Stimulated activated CD4-positive, alpha-beta T cell treated with anti-CD3 and anti-CD28 coated beads, Interleukin-12 subunit alpha, Interleukin-12 subunit beta, amount 100 ng/mL, for 48 hours (primary cell): ENCODE results near the gene TAOK3.
"Not testable (repeated sequence)": the region's sequence is repeated elsewhere in the genome, so short reads cannot be mapped to it uniquely, and the experiment has no call there.

Experiments
- DNase-seq, 3 donors: peaks; one replicate each; pipeline ENCODE4 v3.0.0-alpha.2; 2020; ENCODE audit warnings: low read depth in 2 of 3, low spot score in 1 of 3

Gene TAOK3

DNA sequence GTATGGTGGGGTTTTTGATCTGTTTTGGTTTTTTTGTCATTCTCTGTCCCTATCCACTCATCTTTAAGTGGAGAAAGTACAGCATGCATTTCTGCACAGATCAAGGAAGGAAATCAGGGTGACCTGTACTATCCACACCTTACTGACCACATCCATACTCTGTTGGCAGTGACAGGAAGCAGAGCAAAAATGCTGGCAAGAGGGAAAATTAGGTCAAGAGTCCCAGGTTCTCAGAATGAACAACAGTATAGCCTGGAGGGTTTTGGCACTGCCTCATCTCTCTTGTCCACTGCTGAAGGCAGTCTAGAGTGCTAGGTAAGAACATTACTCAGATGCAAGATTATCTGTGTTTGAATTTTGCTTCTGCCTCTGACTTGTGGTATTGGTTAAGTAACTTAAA lies 70.7 kb downstream of the TAOK3 start:
- no peak for DNase-seq

DNA sequence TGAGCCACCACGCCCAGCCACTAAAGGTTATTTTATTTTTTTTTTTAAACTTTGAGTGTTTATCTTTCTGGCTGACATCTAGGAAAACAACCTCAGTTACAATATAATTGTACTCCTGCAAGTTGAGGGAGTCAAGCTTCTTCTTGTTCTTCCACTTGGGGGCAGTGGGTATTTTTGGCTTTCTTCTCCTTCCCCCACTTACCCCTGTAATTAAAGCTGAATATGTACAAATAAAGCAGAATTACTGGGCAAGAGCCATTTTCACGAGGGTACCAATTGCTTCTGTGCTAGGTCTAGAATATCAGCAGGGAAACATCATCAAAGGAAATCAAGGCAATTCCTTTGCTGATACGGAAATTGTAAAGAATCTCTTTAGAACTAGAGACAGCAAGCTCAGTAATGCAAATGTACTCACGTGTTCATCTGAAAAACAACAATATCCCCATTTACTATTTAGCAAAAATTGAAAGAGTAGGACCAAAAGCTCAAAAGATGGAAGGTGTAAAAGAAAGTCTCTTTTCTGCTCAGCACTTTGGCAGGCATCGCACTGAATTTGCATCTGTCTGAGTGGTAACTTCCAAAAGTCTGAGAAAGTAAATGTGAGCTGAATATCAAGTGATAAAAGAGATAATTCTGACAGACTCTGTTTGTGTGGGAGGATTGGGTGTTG lies 72.8 kb downstream of the TAOK3 start:
- DNase-seq: no peak

DNA sequence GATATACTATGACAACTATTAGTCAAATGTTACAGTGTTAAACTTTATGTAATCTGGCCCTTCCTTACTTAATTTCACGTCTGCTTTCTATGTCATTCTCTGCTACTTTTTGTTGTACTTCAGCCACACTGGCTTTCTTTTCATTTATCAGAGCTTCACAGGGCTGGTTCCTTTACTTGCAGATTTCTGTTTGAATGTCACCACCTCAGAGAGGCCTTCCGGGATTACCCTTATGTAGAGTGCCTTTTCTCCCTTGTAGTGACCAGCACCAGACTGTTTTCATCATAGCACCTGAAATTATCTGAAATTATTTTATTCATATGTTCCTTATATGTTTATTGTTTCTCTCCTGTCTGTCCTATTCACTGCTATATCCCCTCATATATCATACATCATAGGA lies 75.4 kb downstream of the TAOK3 start:
- DNase-seq: no peak

DNA sequence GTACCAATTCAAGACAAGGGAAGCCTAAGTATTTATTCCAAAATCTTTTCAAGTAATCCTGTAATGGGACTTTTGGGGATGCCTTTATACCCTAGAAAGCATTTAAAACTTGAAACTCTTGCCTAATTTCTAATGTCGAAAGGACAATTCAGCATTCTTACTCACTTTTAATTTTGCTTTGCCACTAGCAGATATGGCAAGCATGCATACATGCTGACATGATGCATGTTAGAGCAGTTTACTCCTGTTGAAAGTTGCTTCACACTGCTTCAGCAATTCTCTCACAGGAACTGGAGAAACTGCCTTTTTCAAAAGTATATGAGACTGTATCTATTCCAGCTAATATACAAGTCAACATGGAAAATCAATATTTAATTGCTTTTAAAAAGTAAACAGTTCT lies 79.9 kb downstream of the TAOK3 start:
- DNase-seq: no peak

DNA sequence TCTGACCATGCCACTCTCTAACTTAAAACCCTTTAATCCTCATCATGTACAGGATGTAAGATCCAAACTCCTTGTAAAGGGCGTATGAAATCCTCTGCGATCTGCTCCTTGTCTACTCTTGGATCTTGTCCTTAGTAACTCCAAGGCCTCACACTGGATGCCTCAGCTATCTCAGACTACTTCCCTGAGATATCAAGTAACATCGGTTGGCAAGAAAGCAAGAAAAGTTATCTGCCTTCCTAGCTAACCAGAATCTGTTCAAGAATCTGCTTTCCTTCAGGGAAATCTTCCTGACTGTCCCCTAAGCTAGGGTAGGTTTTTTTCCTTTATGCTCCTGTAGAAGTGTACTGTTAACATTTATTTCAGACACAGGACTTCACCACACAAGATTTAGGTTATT lies 82.6 kb downstream of the TAOK3 start:
- no peak for DNase-seq

DNA sequence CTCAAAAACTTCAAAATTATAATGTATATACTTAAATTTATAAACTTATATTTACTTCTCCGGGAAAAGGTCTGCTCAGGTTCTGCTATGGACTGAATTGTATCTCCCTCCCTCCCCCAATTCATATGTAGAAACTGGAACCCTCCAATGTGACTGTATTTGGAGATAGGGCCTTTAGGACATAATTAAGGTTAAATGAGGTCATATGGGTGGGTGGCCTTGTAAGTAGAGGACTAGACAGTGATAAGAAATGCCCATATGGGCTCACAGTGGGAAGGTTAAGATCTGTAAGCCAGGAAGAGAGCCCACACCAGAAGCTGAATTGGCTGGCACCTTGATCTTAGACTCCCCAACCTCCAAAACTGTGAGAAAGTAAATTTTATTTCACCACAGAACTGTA lies 84.5 kb downstream of the TAOK3 start:
- no peak for DNase-seq

DNA sequence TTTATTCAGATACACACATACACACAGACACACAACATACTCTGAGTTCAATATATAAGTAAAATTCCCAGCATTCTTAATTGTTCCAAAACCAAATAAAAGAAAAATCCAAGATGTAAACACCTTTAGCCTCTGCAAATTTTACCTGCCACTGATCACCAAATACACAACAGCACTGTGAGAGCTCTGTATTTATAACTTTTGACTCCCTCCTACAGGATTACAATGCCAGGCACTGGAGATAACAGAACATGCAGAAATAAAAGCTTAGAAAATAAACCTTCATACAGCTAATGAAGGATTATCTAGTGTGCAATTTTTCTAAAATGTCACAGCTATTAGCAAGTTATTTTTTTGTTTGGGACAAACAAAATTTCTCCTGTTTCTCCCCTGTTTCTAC lies 85.0 kb downstream of the TAOK3 start:
- DNase-seq: no peak

DNA sequence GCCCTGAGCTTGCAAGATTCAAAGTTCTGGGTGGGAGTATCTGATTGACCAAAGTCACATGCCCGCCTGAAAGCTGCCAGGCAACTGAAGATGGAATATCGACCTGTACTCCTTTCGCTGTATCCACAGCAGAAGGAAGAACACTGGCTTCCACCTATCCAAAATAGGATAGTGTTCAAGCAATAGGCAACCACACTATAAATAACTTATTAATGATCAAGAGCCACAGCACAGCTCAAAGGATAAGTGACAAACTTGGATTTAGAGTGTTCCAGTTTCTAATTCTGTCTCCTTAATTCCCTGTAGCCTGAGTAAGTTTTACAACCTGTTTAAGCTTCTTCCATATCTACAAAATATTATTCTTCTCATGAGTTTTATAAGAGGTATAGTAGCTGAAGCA lies 89.9 kb downstream of the TAOK3 start:
- no peak for DNase-seq

DNA sequence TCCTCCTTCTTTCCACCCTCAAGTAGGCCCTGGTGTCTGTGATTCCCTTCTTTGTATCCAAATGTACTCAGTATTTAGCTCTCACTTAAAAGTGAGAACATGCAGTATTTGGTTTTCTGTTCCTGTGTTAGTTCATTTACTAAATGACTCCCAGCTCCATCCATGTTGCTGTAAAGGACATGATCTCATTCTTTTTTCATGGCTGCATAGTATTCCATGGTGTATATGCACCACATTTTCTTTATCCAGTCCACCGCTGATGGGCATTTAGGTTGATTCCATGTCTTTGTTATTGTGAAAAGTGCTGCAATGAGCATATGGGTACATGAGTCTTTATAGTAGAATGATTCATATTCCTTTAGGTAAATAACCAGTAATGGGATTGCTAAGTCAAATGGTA lies 94.4 kb downstream of the TAOK3 start:
- DNase-seq: not testable (repeated sequence)

DNA sequence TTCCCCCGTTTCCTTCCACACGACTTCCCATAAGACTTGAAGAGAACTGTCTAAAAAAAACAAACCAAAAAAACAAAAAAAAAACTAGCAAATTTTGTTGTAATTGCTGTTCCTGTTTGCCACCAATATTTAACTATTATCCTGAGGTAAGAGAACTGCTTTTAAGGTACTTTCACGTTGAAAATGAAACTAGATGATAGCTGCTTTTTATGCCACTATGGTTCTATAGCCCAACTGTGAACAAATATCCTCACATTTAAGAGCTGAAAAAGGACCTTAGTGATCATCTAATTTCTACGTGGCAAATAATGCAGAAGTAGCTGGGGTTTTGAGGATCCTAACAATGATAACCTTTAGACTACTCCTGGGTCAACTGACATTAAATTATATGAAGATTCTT lies 98.6 kb downstream of the TAOK3 start:
- DNase-seq: no peak

DNA sequence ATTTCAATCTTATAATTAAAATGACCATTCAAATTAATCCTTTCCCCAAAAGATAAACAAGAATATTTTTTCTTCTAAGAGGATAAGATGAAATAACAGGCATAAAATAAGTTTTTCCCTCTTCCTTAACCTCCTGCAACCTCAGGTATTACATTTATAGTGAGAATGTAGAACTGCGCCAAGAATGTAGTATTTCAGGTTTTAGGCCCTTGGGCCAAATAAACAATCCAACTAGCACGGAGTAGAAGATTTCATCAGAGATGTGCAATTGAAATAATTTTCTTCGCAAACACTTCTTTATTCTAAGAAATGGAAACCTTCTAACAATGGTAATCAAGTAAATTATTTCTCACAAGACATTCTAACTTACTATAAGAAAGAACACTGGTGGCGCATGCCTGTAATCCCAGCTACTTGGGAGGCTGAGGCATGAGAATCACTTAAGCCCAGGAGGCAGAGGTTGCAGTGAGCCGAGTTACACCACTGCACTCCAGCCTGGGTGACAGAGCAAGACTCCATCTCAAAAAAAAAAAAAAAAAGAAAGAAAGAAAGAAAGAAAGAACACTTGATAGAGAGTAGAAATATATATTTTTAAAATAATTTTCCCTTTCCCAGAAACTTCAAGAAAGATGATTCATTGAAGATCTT lies 100.8 kb downstream of the TAOK3 start:
- DNase-seq: no peak

DNA sequence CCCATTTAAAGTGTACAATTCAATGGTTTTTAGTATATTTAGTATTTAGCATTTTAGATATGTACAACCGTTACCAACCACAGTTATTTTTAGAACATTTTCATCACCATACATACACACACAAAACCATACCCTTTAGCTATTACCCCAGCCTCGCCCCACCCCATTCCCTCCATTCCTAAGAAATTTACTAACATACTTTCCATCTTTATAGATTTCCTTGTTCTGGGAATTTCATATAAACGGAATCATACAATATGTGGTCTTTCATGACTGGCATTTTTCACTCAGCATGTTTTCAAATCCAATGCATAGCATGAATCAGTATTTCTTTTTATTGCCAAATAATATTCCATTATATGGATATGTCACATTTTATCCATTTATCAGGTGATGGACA lies 101.5 kb downstream of the TAOK3 start:
- no peak for DNase-seq

DNA sequence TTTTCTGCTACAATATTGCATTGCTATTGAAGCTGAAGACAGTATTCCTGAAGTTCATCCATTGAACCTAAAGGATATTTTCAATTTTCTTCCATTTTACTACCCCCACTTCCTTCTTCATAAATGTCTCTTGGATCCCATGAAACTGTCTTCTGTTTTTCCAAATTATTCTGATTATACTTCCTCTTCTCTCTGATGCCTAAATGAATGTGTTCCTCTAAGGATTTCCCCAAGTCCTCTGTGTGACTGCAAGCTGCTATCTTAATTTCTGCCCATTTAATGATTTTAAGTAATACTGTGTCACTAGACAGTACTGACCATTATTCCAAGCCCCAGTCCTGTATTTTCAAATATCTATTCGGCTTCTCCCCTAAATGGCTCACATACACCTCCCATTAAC lies 102.9 kb downstream of the TAOK3 start:
- no peak for DNase-seq

DNA sequence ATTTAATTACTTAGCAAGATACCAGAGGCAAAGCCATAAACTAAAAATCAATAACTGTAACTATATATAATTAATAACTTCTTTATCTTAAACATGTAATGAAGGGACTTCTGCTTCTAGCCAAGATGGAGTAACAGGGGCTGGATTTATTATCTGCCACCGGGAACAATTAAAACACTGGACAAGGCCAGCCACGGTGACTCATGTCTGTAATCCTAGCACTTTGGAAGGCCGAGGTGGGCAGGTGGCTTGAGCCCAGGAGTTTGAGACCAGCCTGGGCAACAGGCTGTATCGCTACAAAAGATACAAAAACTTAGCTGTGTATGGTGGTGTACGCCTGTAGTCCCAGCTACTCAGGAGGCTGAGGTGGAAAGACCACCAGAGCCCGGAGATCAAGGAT lies 113.6 kb downstream of the TAOK3 start:
- no peak for DNase-seq

DNA sequence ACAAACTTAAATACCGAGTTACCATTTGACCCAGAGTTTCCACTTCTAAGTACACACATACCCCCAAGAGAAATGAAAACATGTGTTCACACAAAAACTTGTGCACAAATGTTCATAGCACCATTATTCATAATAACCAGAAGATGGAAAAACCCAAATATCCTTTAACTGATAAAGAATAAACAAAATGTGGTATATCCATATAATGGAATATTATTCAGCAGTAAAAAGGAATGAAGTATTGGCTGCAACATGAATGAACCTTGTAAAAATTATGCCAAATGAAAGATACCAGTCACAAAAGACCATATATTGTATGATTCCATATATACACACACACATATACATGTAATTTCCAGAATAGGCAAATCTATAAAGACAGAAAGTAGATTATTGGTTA lies 116.4 kb downstream of the TAOK3 start:
- DNase-seq: no peak

DNA sequence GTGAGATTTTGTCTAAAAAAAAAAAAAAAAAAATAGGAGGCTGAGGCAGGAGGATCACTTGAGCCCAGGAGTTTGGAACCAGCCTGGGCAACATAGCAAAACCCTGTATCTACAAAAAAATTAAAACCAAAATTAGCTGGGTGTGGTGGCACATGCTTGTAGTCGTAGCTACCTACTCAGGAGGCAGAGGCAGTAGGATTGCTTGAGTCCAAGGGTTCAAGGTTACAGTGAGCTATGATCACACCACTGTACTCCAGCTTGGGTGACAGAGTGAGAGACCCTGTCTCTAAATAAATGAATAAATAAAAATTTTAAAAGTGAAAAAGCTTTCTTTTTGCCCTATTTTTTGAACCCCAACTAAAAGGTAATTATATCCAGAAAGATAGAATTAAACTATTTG lies 123.2 kb downstream of the TAOK3 start:
- no peak for DNase-seq

DNA sequence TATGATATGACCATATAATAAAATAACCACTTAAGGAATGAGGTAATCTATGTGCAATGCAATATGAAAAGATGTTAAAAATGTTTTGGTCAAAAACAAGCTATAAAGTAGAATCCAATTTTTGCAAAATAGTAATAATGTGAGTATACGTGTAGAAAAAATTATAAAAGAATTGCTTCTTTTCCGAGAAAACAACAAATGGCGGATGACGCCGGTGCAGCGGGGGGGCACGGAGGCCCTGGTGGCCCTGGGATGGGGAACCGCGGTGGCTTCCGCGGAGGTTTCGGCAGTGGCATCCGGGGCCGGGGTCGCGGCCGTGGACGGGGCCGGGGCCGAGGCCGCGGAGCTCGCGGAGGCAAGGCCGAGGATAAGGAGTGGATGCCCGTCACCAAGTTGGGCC lies 126.8 kb downstream of the TAOK3 start:
- not testable (repeated sequence) for DNase-seq

DNA sequence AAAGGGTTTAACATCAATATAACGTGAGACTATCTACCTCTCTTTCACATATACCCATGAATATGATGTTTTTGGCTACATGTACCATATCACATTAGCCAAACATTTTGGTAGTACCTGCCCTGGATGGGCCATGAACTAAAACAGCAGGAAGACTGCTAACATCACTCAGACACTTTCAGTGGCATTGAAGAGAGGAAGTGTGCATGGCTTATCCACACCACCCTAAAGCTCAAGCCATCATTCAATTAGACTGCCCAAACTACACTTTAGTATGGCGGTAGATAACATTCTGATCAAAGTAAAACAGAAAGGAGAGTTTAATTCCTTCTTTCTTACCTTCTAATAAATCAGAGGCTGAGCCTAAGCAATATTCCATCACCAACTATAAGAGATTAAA lies 133.8 kb downstream of the TAOK3 start:
- no peak for DNase-seq

DNA sequence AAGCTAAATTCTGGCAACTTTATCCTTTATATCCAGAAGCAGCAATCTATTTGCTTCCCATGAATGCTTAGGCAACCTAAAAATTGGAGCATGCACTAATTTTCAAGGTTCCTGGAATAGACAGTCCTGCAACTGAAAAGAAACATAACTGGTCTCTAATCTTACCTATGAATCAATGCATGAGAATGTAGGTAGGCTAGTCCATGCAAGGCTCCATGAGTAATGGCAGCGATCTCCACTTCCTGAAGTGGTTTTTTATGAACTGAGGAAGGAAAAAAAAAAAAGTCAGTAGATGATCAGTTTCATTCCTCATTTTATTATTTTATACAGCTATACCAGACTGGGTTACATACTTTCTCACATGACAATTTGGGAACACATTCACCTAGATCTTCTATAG lies 134.8 kb downstream of the TAOK3 start:
- no peak for DNase-seq

DNA sequence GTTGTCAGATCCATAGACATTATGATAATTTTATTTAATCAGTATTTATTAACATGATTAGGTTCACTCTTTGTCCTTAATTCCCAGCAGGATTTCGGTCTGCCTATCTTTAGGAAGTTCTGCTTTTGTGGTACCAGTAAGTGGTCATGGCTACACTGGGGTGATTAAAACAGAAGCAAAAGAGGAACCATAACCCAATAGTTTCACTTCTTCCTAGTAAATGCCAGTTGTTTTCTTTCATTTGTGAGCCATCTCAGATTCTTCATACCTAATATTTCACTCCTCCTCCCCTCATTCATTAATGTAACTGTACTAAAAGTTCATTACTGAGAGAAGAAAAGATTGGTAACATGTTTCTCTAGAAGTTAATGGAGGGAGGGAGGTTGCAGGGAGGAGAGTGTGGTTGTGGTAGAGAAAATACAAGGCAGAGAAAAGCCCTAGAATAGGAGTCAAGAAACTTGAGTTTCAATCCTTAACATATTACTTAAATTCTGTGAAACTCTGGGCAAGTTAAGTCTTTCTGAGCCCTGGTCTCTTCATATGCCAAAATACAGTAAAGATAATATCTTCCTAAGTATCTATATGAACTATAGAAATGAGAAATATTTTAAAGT lies 135.5 kb downstream of the TAOK3 start:
- no peak for DNase-seq

DNA sequence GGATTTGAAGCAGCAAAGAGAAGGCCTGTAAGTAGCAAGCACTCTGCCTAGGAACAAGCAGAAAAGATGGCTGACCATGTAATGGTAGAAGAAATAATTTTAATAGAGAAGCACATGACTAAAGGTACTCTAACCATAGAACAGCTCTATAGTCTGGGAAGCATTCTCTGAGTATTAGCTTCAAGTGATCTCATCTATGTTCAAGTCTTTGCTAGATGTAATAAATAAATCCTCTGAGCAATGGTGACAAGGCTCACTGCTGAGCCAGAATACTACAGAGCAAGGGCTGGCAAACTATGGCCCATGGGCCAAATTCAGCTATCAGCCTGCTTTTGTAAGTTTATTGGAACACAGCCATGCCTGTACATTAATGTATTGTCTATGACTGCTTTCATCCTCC lies 152.0 kb downstream of the TAOK3 start:
- DNase-seq: no peak

DNA sequence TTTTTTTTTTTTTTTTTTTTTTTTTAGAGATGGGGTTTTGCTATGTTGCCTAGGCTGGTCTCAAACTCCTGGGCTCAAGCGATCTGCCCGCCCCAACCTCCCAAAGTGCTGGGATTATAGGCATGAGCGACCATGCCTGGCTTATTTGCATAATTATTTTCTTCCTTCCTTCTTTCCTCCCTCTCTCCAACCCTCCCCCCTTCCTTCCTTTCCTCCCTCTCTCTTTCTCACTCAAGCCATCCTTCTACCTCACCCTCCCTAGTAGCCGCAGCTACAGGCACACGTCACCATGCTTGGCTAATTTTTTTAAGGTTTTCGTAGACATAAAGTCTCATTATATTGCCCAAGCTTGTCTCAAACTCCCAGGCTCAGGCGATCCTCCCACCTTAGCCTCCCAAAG lies 152.9 kb downstream of the TAOK3 start:
- DNase-seq: no peak

DNA sequence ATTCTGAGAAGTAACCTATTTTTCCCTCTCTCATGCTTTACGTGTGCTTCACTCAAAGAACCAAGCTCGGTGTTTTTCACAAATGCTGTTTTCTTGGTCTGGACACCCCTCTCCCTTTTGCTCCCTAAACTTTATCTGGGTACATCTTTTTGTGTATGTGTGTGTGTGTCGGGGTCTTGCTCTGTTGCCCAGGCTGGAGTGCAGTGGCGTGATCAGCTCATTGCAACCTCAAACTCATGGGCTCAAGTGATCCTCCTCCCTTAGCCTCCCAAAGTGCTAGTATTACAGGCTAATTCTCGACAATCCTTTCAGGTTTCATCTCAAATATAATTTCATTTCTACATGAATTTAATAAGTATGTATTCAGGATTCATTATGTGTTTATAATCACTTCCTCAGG lies 153.6 kb downstream of the TAOK3 start:
- DNase-seq: no peak
